Lower lobe of right lung (tissue), 2 donors: Measurements from ENCODE around the gene CUX1. TPM values are rescaled to one million over a fixed set of nuclear protein-coding genes. Genes with fewer than 3 reads are reported as not detected.
A peak's percentile ranks its signal among the peaks of the same experiment; 100 is the strongest.

Experiments used
- ATAC-seq, 2 donors: fragments of 200-7000 bp; cut with Tn5 transposase; one replicate each; pipeline ENCODE4 v1.9.1; 2020 to 2022; ENCODE audit warnings: mild to moderate bottlenecking in 2 of 2, moderate library complexity in 2 of 2
- DNase-seq: peaks from one replicate; pipeline ENCODE4 v3.0.0-alpha.2; 2020
- H3K27ac ChIP-seq: fragments of 200-600 bp; one replicate; pipeline ENCODE4 v1.8.0; 2022
- H3K27me3 ChIP-seq: fragments of 200-600 bp; one replicate; pipeline ENCODE4 v1.8.0; 2022; ENCODE audit warnings: low read depth
- H3K36me3 ChIP-seq: fragments of 200-600 bp; one replicate; pipeline ENCODE4 v1.8.0; 2022; ENCODE audit warnings: mild to moderate bottlenecking
- H3K4me1 ChIP-seq: fragments of 200-600 bp; one replicate; pipeline ENCODE4 v1.8.0; 2022
- H3K4me3 ChIP-seq: fragments of 200-600 bp; one replicate; pipeline ENCODE4 v1.8.0; 2022; ENCODE audit warnings: mild to moderate bottlenecking
- H3K9me3 ChIP-seq: fragments of 200-600 bp; one replicate; pipeline ENCODE4 v1.8.0; 2022
- intact Hi-C: fragments of 100-400 bp; cut with DNase I; formaldehyde crosslinking; loops from one replicate; pipeline ENCODE4 v1.11.0; 2022
- total RNA-seq: library from RNA; stranded (reverse); fragmentation: NEBNext Ultra II Directional; extraction: Animal tissue kit (Norgen Biotek cat#: 25700); gene quantifications from one replicate; pipeline ENCODE4 v1.2.1, GENCODE V29; 2021
- TF ChIP-seq, protein P1 (sequence below): fragments of 200-600 bp; IDR thresholded peaks from one replicate; pipeline ENCODE4 v1.8.0; 2022; ENCODE audit warnings: antibody characterized with exemption, mild to moderate bottlenecking
- donor health status: DM: no; HTN: yes; CAD: no; lungs with severe emphysema.

The CUX1 gene
- total RNA-seq, 1 donor from 2014 or later, result 118 TPM

DNA sequence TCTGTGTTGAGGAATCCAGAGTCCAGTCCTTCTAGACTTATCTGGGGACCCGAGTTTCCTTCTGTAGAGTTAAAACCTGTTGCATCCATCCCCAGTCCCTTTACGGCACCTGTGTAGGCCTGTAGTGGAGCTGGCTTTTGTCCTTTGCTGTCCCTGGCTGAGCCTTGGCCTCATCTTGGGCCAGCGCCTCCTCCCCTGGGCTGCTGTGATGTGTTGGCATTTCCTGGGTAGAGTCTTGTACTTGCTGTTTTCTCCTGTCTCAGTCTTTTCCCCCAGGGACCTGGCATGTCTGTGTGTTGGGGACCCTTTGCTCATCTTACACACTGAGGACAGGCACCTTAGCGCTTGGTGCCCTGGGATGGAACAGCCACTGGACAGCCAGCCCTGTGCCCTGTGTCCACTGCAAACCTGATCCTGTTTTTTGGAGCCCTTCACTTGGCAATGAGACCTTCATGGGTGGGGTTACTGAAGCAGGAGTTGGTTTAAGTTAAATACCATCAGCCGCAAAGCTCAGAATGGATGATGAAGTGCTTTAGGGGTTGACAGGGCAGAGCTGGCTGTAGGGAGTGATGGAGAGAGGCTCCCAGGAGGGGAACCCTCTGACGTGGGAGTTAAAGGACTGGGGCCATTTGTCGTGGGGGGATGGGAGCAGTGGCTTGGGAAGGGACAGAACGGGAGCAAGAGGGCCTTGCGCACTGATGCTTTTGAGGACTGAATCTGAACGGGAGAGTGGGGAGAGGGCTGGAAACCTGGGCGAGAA, 50.9 kb downstream of the CUX1 start:
- intact Hi-C loops, result no loop called here
- TF ChIP-seq, protein P1, sequence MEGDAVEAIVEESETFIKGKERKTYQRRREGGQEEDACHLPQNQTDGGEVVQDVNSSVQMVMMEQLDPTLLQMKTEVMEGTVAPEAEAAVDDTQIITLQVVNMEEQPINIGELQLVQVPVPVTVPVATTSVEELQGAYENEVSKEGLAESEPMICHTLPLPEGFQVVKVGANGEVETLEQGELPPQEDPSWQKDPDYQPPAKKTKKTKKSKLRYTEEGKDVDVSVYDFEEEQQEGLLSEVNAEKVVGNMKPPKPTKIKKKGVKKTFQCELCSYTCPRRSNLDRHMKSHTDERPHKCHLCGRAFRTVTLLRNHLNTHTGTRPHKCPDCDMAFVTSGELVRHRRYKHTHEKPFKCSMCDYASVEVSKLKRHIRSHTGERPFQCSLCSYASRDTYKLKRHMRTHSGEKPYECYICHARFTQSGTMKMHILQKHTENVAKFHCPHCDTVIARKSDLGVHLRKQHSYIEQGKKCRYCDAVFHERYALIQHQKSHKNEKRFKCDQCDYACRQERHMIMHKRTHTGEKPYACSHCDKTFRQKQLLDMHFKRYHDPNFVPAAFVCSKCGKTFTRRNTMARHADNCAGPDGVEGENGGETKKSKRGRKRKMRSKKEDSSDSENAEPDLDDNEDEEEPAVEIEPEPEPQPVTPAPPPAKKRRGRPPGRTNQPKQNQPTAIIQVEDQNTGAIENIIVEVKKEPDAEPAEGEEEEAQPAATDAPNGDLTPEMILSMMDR, result no peak
- H3K36me3 ChIP-seq, result no peaks in the 10 kb centered on the region
- no peaks in the 10 kb centered on the region for H3K9me3 ChIP-seq
- no peak overlapping the region for H3K27ac ChIP-seq
- ATAC-seq, result no peak
- H3K4me3 ChIP-seq, result no peak overlapping the region
- H3K27me3 ChIP-seq, result no peaks in the 10 kb centered on the region
- no peak for DNase-seq
- peaks cover 29% of the 10 kb centered on the region for H3K4me1 ChIP-seq

DNA sequence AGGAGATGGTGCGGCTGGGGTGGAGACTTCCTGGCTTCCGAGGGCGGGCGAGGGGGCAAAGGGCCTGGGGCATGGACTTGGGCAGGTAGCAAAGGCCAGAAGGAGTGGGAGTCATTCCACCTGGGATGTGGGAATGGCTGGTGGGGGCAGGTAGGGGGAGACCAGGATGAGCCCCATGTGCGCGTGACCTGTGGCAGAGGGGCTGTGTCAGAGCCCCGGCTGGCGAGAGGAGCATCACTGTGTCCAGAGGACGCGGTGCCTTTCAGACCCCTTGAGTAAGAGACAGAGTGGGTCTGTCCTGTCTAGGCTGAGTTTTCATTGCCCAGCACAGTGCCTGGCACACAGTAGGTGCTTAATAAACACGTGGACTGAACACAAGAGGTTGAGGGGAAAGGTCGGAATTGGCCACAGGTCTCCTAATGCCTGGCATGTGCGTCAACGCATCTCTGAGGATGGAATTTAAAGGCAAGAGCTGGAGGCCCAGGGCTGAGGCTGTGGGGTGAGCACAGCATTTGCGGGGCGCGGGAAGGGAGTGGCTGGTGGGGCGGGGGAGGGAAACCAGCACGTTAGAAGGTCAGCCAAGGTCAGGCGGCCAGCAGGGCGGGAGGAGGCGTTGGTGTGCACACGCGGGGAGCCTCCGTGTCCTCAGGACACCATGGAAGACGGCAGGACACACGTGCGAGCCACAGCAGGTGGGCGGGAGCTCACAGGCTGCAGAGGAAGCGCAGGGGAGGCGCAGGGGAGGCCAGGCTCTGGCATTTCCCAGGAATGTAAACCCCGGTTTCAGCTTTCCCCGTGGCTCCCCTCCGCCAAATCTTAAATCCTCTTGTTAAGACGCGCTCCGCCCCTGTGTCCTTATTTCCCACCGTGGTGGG, 51.8 kb downstream of the CUX1 start:
- Histone ChIP-seq H3K4me3 (no peak overlapping the region), H3K36me3 (no peaks in the 10 kb centered on the region), H3K4me1 (peaks cover 36% of the 10 kb centered on the region), H3K27me3 (no peaks in the 10 kb centered on the region), H3K9me3 (no peaks in the 10 kb centered on the region), H3K27ac (peak overlapping the region; percentile 48)
- peak; percentile 10 to 33 for ATAC-seq
- intact Hi-C loops, result no loop called here
- TF ChIP-seq, protein P1, result no peak
- no peak for DNase-seq

DNA sequence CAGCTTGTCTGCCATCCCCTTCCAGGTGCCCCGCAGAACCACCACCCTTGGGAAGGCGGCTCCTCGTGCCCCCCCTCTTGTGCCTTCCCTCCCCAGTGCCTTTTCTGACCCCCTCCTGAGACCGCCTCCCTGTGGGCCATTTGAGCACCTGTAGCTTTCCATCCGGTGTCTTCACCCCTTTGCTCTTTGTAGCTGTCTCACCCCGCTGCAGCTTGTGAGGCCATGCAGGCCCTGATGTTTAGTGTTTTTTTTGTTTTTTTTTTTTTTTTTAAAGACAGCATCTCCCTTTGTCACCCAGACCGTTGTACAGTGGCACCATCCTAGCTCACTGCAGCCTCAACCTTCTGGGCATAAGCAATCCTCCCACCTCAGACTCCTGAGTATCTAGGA, 52.5 kb downstream of the CUX1 start:
- intact Hi-C loops, result no loop called here
- DNase-seq (no peak), ATAC-seq (peak in 1 of 2 donors; percentile 2)
- no peaks in the 10 kb centered on the region for H3K9me3 ChIP-seq
- H3K4me3 ChIP-seq, result no peak overlapping the region
- H3K36me3 ChIP-seq, result no peaks in the 10 kb centered on the region
- H3K27ac ChIP-seq, result peak overlapping the region; percentile 48
- no peaks in the 10 kb centered on the region for H3K27me3 ChIP-seq
- peaks cover 42% of the 10 kb centered on the region for H3K4me1 ChIP-seq
- TF ChIP-seq, protein P1, result no peak

DNA sequence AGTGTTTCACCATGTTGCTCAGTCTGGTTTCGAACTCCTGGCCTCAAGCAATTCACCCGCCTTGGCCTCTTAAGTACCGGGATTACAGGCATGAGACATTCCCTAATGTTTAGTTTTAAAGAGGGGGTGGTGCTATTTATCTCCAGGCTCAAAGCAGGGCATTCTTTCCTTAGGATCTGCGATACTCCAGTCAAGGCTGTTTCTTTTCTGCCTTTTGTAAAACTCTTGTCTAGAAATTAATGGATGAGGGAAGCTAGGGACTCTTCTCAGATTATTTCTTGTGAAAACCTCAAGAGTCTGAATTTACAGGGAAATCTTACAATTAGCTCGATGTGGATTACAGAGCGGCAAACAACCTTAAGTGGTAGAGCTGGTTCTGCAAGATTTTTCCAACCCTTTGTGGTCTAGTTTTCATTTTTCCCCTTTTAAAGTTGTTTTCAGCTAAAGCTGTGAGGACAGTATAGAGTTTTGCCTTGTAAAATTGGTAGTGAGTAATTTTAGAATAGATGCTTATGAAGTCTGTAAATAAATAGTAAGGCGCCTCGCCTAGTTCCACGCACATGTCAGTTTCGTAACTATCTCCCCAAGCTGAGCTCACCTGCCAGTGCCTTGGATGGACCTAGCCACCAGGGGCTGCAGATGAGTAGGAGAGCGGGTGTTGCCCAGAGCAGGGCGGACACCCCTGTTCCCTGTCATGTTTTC, 53.1 kb downstream of the CUX1 start:
- Histone ChIP-seq H3K36me3 (no peaks in the 10 kb centered on the region), H3K4me1 (peaks cover 48% of the 10 kb centered on the region), H3K4me3 (no peak overlapping the region), H3K9me3 (no peaks in the 10 kb centered on the region), H3K27me3 (no peaks in the 10 kb centered on the region), H3K27ac (peak overlapping the region; percentile 48)
- ATAC-seq, result peak; percentile 75
- no peak for DNase-seq
- TF ChIP-seq, protein P1, result no peak
- intact Hi-C loops, result no loop called here

DNA sequence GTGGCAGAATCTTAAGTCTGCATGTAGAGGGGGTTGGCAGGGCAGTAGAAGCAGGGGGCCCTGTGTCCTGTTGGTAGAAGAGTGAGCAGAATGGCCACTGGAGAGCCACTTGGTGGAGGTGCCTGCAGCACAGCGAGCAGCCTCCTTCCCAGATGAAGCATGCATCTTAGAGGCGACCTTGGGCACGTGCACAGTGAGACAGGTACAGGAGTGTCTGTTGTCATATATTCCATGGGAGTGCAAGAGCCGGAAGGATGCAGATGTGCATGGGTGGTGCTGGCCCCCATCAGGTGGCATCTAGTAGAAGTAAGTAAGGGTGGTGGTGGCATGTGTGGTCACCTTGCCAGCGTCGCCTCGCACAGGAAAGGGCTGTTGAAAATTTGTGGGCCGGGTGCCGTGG, 53.9 kb downstream of the CUX1 start:
- TF ChIP-seq, protein P1, result no peak
- Histone ChIP-seq H3K9me3 (no peaks in the 10 kb centered on the region), H3K36me3 (no peaks in the 10 kb centered on the region), H3K4me1 (peaks cover 49% of the 10 kb centered on the region), H3K4me3 (no peak overlapping the region), H3K27me3 (no peaks in the 10 kb centered on the region), H3K27ac (no peak overlapping the region)
- DNase-seq (no peak), ATAC-seq (no peak)
- intact Hi-C loops, result no loop called here
